ENCODE data around the gene TBL1XR1. TPM values are rescaled to one million over a fixed set of nuclear protein-coding genes. Genes with fewer than 3 reads are reported as not detected.
"Not testable (repeated sequence)": the region's sequence is repeated elsewhere in the genome, so short reads cannot be mapped to it uniquely, and the experiment has no call there.

The TBL1XR1 gene
- total and polyA plus RNA-seq, 2 experiments from 2014 or later, result 30.2 to 165 TPM

GRCh38 chr3:177162742-177163141 lies 34.5 kb downstream of the TBL1XR1 start:
- peaks cover 94% of the 10 kb centered on the region for H4K20me1 ChIP-seq (ENCODE audit: insufficient read depth, poor library complexity, severe bottlenecking)
- H3K79me2 ChIP-seq, result peaks cover 100% of the 10 kb centered on the region
- no peak overlapping the region for H2AFZ ChIP-seq
- H3K27ac ChIP-seq, result no peak overlapping the region
- TF ChIP-seq CTCF (IDR thresholded peaks at IDR 0.05; ENCODE audit: poor library complexity), result no peak
- no peak for TF ChIP-seq EZH2phosphoT487 (IDR thresholded peaks at IDR 0.05; ENCODE audit: low read depth, severe bottlenecking, unreplicated experiment)
- TF ChIP-seq EZH2 (IDR thresholded peaks at IDR 0.05; ENCODE audit: borderline replicate concordance), result no peak
- no peaks in the 10 kb centered on the region for H3K9me3 ChIP-seq (ENCODE audit: low read depth)
- no peaks in the 10 kb centered on the region for H3K4me1 ChIP-seq (ENCODE audit: insufficient read depth)
- DNase-seq (ENCODE audit: low spot score), result no peak
- H3K9me2 ChIP-seq (replicated peaks; ENCODE audit: insufficient read depth), result no peaks in the 10 kb centered on the region
- no peaks in the 10 kb centered on the region for H3K36me3 ChIP-seq (replicated peaks; ENCODE audit: insufficient read depth, low read depth)
- no peak overlapping the region for H3K4me2 ChIP-seq
- 89% methylated on average over 4 of the region's 4 CpGs for WGBS (ENCODE audit: low lambda C conversion rate, missing lambda C conversion rate)
- no peak overlapping the region for H3K4me3 ChIP-seq
- no peaks in the 10 kb centered on the region for H3K27me3 ChIP-seq

- Histone ChIP-seq H4K20me1 (ENCODE audit: insufficient read depth, poor library complexity, severe bottlenecking) (peaks cover 93% of the 10 kb centered on the region), H3K79me2 (peaks cover 100% of the 10 kb centered on the region)
- 88% methylated on average over 2 of the region's 2 CpGs for WGBS (ENCODE audit: low lambda C conversion rate, missing lambda C conversion rate)
- not testable (repeated sequence) for H3K27ac ChIP-seq; H3K27me3 ChIP-seq; H3K36me3 ChIP-seq (replicated peaks; ENCODE audit: insufficient read depth, low read depth); DNase-seq (ENCODE audit: low spot score); H3K9me3 ChIP-seq (ENCODE audit: low read depth); H3K9me2 ChIP-seq (replicated peaks; ENCODE audit: insufficient read depth); H3K4me3 ChIP-seq; H3K4me1 ChIP-seq (ENCODE audit: insufficient read depth); H3K4me2 ChIP-seq; H2AFZ ChIP-seq
Measured at GRCh38 chr3:177161603-177162002, 35.7 kb downstream of the TBL1XR1 start.

- Histone ChIP-seq H3K9me2 (replicated peaks; ENCODE audit: insufficient read depth) (no peaks in the 10 kb centered on the region), H3K9me3 (ENCODE audit: low read depth) (no peaks in the 10 kb centered on the region), H3K36me3 (replicated peaks; ENCODE audit: insufficient read depth, low read depth) (no peaks in the 10 kb centered on the region), H2AFZ (no peak overlapping the region), H3K4me3 (no peak overlapping the region), H3K4me1 (ENCODE audit: insufficient read depth) (no peaks in the 10 kb centered on the region), H3K27me3 (no peaks in the 10 kb centered on the region), H4K20me1 (ENCODE audit: insufficient read depth, poor library complexity, severe bottlenecking) (peaks cover 93% of the 10 kb centered on the region), H3K4me2 (no peak overlapping the region), H3K79me2 (peaks cover 100% of the 10 kb centered on the region), H3K27ac (no peak overlapping the region)
- no peak for DNase-seq (ENCODE audit: low spot score)
- TF ChIP-seq CTCF (IDR thresholded peaks at IDR 0.05; ENCODE audit: poor library complexity), result no peak
- TF ChIP-seq EZH2phosphoT487 (IDR thresholded peaks at IDR 0.05; ENCODE audit: low read depth, severe bottlenecking, unreplicated experiment), result no peak
- TF ChIP-seq EZH2 (IDR thresholded peaks at IDR 0.05; ENCODE audit: borderline replicate concordance), result no peak
- 98% methylated on average over 8 of the region's 8 CpGs for WGBS (ENCODE audit: low lambda C conversion rate, missing lambda C conversion rate)
Measured at GRCh38 chr3:177158461-177158860, 38.8 kb downstream of the TBL1XR1 start.

- no peaks in the 10 kb centered on the region for H3K9me2 ChIP-seq (replicated peaks; ENCODE audit: insufficient read depth)
- 80% methylated on average over 4 of the region's 4 CpGs for WGBS (ENCODE audit: low lambda C conversion rate, missing lambda C conversion rate)
- no peaks in the 10 kb centered on the region for H3K4me1 ChIP-seq (ENCODE audit: insufficient read depth)
- H4K20me1 ChIP-seq (ENCODE audit: insufficient read depth, poor library complexity, severe bottlenecking), result peaks cover 91% of the 10 kb centered on the region
- peaks cover 100% of the 10 kb centered on the region for H3K79me2 ChIP-seq
- DNase-seq (ENCODE audit: low spot score), result no peak
- no peak overlapping the region for H3K4me3 ChIP-seq
- no peak overlapping the region for H2AFZ ChIP-seq
- H3K9me3 ChIP-seq (ENCODE audit: low read depth), result no peaks in the 10 kb centered on the region
- no peaks in the 10 kb centered on the region for H3K36me3 ChIP-seq (replicated peaks; ENCODE audit: insufficient read depth, low read depth)
- no peak overlapping the region for H3K27ac ChIP-seq
- no peak for TF ChIP-seq CTCF (IDR thresholded peaks at IDR 0.05; ENCODE audit: poor library complexity)
- TF ChIP-seq EZH2phosphoT487 (IDR thresholded peaks at IDR 0.05; ENCODE audit: low read depth, severe bottlenecking, unreplicated experiment), result no peak
- TF ChIP-seq EZH2 (IDR thresholded peaks at IDR 0.05; ENCODE audit: borderline replicate concordance), result no peak
- no peaks in the 10 kb centered on the region for H3K27me3 ChIP-seq
- no peak overlapping the region for H3K4me2 ChIP-seq
Measured at GRCh38 chr3:177157492-177157891, 39.8 kb downstream of the TBL1XR1 start.
